Chondrocyte (in vitro differentiated cells): Measurements from ENCODE around the gene ZCCHC17. TPM values are rescaled to one million over a fixed set of nuclear protein-coding genes. Genes with fewer than 3 reads are reported as not detected.
"Not testable (repeated sequence)": the region's sequence is repeated elsewhere in the genome, so short reads cannot be mapped to it uniquely, and the experiment has no call there.

ENCODE experiments used
- DNase-seq: peaks from one replicate; pipeline ENCODE4 v3.0.0; 2021; ENCODE audit warnings: mixed read lengths, low spot score
- H3K27ac Mint-ChIP-seq: one replicate; pipeline ENCODE4 v1.8.0; 2021; ENCODE audit warnings: mild to moderate bottlenecking, moderate library complexity, mixed read lengths; ENCODE audit not compliant: unreplicated experiment
- H3K27me3 Mint-ChIP-seq: 2 replicates; pipeline ENCODE4 v1.8.0; 2021; ENCODE audit warnings: low read depth, mixed read lengths
- H3K36me3 Mint-ChIP-seq: 2 replicates; pipeline ENCODE4 v1.8.0; 2021; ENCODE audit warnings: low read depth, mixed read lengths
- H3K4me1 Mint-ChIP-seq: 2 replicates; pipeline ENCODE4 v1.8.0; 2021; ENCODE audit warnings: low read depth, mild to moderate bottlenecking, mixed read lengths
- H3K4me3 Mint-ChIP-seq: one replicate; pipeline ENCODE4 v1.8.0; 2021; ENCODE audit warnings: mild to moderate bottlenecking, moderate library complexity, mixed read lengths; ENCODE audit not compliant: unreplicated experiment
- H3K9me3 Mint-ChIP-seq: 2 replicates; pipeline ENCODE4 v1.8.0; 2021; ENCODE audit warnings: low read depth, mixed read lengths
- CTCF ChIP-seq: fragments of 200-600 bp; sonication (generic); IDR thresholded peaks from 2 replicates; pipeline ENCODE4 v1.5.0; 2021; ENCODE audit warnings: antibody characterized with exemption, mild to moderate bottlenecking, moderate library complexity
- total RNA-seq: library from RNA; stranded (reverse); gene quantifications from 3 replicates; pipeline ENCODE4 v1.2.1, GENCODE V29; 2021

Gene ZCCHC17
- total RNA-seq, 1 donor from 2014 or later: 31.1 TPM

DNA sequence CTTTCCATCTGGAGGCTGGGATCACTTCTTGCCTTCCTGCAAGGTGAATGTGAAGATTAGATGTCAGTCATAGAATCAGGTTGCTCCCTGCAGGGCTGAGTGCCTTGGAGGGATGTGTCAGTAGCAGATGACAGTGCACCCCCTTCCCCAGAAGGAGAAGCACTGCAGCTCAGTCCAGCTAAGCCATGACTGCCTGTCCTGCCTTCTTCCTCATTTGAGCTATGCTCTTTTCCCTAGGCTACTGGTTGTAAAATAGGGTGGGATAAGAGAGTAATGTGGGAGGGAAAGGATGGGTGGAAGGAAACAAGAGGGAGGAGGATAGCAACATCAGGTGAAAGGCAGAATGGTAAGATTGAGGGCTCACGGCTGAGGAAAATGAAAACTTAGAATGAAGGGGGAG lies 87.1 kb downstream of the ZCCHC17 start:
- Mint-ChIP-seq H3K4me1 (peaks cover 24% of the 10 kb centered on the region), H3K36me3 (no peaks in the 10 kb centered on the region), H3K4me3 (no peak overlapping the region), H3K27ac (no peak overlapping the region), H3K27me3 (no peaks in the 10 kb centered on the region), H3K9me3 (no peaks in the 10 kb centered on the region)
- TF ChIP-seq CTCF: no peak
- no peak for DNase-seq

DNA sequence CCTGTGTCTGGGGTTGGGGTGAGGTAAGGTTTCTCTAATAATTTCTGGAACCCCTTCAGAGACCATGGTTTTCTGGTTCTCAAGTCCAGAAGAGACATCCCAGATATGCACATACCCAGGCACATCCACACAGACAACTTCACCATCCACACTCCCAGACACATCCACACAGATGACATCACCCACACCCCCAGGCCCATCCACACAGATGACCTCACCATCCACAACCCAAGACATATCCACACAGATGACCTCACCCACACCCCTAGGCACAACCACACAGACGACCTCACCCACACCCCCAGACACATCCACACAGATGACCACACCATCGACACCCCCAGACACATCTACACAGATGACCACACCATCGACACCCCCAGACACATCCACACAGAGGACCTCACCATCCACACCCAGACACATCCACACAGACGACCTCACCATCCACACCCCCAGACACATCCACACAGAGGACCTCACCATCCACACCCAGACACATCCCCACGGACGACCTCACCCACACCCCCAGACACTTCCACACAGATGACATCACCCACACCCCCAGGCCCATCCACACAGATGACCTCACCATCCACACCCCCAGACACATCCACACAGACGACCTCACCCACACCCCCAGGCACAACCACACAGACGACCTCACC lies 89.9 kb downstream of the ZCCHC17 start:
- not testable (repeated sequence) for H3K9me3 Mint-ChIP-seq, H3K27me3 Mint-ChIP-seq, H3K27ac Mint-ChIP-seq, H3K4me3 Mint-ChIP-seq, H3K36me3 Mint-ChIP-seq, DNase-seq
- H3K4me1 Mint-ChIP-seq: peaks cover 11% of the 10 kb centered on the region

- DNase-seq: no peak
- Mint-ChIP-seq H3K4me1 (peaks cover 2% of the 10 kb centered on the region), H3K36me3 (no peaks in the 10 kb centered on the region), H3K27me3 (no peaks in the 10 kb centered on the region), H3K9me3 (no peaks in the 10 kb centered on the region), H3K4me3 (no peak overlapping the region), H3K27ac (no peak overlapping the region)
- TF ChIP-seq CTCF: no peak
Measured at GRCh38 chr1:31387612-31388011, 90.8 kb downstream of the ZCCHC17 start.

DNA sequence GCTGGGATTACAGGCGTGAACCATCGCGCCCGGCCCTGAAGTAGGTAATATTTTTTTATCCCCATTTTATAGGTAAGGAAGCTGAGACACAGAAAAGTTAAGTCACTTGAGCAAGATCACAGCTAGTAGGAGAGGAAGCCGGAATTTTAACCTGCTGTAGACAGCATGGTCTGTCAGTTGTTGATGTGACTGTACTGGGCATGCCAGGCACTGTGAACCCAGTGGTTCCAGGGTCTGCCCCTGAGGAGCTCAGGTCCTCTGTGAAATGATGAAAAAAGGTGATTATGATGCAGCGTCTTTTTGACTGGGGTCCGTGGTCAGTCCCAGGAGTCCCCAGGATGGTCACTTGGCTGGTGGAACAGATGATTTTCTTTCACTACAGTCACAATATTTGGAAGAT lies 92.8 kb downstream of the ZCCHC17 start:
- no peak for DNase-seq
- no peak for TF ChIP-seq CTCF
- H3K27me3 Mint-ChIP-seq: no peaks in the 10 kb centered on the region
- H3K4me1 Mint-ChIP-seq: peaks cover 4% of the 10 kb centered on the region
- no peak overlapping the region for H3K27ac Mint-ChIP-seq
- no peak overlapping the region for H3K4me3 Mint-ChIP-seq
- H3K9me3 Mint-ChIP-seq: no peaks in the 10 kb centered on the region
- H3K36me3 Mint-ChIP-seq: no peaks in the 10 kb centered on the region

- H3K27me3 Mint-ChIP-seq: no peaks in the 10 kb centered on the region
- H3K4me1 Mint-ChIP-seq: peaks cover 8% of the 10 kb centered on the region
- TF ChIP-seq CTCF: no peak
- no peak overlapping the region for H3K4me3 Mint-ChIP-seq
- H3K27ac Mint-ChIP-seq: no peak overlapping the region
- H3K9me3 Mint-ChIP-seq: no peaks in the 10 kb centered on the region
- no peak for DNase-seq
- H3K36me3 Mint-ChIP-seq: no peaks in the 10 kb centered on the region
Measured at GRCh38 chr1:31390071-31390470, 93.2 kb downstream of the ZCCHC17 start.

DNA sequence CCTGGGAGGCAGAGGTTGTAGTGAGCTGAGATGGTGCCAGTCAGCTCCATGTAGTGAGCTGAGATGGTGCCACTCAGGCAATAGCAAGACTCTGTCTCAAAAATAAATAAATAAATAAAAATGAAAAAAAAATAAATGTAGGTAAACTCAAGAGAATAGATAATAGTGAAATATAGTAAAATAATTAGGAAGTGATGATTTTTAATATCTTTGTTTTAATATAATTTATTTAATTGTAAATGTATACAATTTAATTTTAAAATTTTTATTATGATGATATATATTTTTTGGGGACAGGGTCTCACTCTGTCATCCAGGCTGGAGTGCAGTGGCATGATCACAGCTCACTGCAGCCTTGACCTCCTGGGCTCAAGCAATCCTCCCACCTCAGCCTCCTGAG lies 96.6 kb downstream of the ZCCHC17 start:
- no peak overlapping the region for H3K27ac Mint-ChIP-seq
- TF ChIP-seq CTCF: no peak
- H3K4me1 Mint-ChIP-seq: peaks cover 13% of the 10 kb centered on the region

More for the DNA sequence above, 96.6 kb downstream of the ZCCHC17 start:
- no peaks in the 10 kb centered on the region for H3K27me3 Mint-ChIP-seq
- H3K4me3 Mint-ChIP-seq: no peak overlapping the region
- DNase-seq: no peak
- H3K36me3 Mint-ChIP-seq: no peaks in the 10 kb centered on the region
- no peaks in the 10 kb centered on the region for H3K9me3 Mint-ChIP-seq
